ENCODE measurements around the gene WFDC2. TPM values are rescaled to one million over a fixed set of nuclear protein-coding genes. Genes with fewer than 3 reads are reported as not detected.

The WFDC2 gene
- total and polyA plus RNA-seq, 2 of the 8 experiments (the other 6 are each of a cell fraction or from before 2014, with no cell fraction given): 77.9 to 137 TPM

DNA sequence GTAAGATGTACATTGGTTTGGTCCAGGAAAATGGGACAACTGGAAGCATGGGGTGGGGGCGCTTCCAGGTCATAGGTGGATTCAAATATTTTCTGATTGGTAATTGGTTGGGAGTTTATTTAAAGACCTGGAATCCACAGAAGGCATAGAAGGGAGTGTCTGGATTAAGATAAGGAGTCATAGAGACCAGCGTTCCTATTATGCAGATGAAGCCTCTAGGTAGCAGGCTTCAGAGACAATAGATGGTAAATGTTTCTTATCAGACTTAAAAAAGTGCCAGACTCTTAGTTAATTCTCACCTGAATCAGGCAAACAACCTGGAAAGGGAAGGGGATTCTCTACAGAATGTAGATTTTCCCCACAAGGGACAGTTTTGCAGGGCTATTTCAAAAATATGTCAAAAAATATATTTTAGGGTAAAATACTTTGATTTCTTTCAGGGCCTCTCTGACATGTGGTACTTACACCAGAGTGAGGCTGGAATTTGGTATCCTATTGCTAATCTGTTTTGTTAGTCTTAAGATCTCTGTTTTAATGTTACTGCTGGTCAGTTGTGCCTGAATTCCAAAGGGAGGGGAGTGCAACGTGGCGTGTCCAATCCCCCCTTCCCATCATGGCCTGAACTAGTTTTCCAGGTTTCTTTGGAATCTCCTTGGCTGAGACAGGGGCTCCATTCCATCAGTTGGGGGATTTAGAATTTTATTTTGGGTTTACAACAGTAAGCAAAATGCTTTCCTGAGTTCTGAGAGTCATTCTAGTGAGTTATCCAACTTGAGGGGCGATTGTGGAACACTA lies 28.5 kb upstream of the WFDC2 start (continued):
- TF ChIP-seq E2F6 (IDR thresholded peaks at IDR 0.05) (no peak), CHD1 (IDR thresholded peaks at IDR 0.05; ENCODE audit: low read depth, low read length) (no peak), KDM1A (IDR thresholded peaks at IDR 0.05; ENCODE audit: borderline replicate concordance, low read length) (no peak), TAF1 (IDR thresholded peaks at IDR 0.05; ENCODE audit: low read depth, low read length) (no peak), SIX5 (IDR thresholded peaks at IDR 0.05; ENCODE audit: low read depth, low read length) (no peak), BRCA1 (IDR thresholded peaks at IDR 0.05; ENCODE audit: low read depth, low read length) (no peak)
- TF ChIP-seq, protein P1, sequence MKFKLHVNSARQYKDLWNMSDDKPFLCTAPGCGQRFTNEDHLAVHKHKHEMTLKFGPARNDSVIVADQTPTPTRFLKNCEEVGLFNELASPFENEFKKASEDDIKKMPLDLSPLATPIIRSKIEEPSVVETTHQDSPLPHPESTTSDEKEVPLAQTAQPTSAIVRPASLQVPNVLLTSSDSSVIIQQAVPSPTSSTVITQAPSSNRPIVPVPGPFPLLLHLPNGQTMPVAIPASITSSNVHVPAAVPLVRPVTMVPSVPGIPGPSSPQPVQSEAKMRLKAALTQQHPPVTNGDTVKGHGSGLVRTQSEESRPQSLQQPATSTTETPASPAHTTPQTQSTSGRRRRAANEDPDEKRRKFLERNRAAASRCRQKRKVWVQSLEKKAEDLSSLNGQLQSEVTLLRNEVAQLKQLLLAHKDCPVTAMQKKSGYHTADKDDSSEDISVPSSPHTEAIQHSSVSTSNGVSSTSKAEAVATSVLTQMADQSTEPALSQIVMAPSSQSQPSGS (IDR thresholded peaks at IDR 0.05; ENCODE audit: low read length): no peak

Data from H1 (cell line).